Tibial nerve (tissue), 3 donors: ENCODE data around the gene MAPK10.

Experiments
- POLR2A ChIP-seq, 2 donors: fragments of 450-650 bp; IDR thresholded peaks; one replicate each; pipeline ENCODE4 v1.6.1; 2017; ENCODE audit warnings: antibody characterized with exemption in 2 of 2, mild to moderate bottlenecking in 2 of 2, moderate library complexity in 2 of 2
- TF ChIP-seq, protein P1 (sequence below), 5 experiments: fragments of 200-600 bp in 3 of 5; fragments of 450-650 bp in 2 of 5; sonication (generic) in 3 of 5; IDR thresholded peaks; one replicate each; pipeline ENCODE4 v1.5.1; 2016 to 2019; ENCODE audit warnings: antibody characterized with exemption in 5 of 5, mild to moderate bottlenecking in 3 of 5, moderate library complexity in 2 of 5

DNA sequence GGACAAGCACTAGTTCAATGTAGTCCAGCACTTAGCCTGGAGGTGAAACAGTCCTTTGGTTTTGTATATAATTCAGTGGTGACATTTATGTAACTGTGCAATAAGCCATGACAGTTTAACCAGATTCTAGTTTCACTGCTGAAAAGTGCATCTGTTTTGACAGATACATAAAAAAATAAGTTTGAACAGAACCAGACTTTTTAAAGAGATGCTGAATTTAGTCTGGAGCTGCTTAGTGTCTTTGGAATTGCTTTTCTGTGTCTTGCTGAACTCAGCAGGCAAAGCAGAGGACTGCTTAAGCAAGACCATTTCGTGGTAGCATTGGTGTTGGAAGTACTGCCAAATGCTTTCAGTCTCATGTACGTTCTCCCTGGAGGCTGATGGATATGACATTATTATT is 393.5 kb downstream of the MAPK10 start:
- TF ChIP-seq, protein P1, sequence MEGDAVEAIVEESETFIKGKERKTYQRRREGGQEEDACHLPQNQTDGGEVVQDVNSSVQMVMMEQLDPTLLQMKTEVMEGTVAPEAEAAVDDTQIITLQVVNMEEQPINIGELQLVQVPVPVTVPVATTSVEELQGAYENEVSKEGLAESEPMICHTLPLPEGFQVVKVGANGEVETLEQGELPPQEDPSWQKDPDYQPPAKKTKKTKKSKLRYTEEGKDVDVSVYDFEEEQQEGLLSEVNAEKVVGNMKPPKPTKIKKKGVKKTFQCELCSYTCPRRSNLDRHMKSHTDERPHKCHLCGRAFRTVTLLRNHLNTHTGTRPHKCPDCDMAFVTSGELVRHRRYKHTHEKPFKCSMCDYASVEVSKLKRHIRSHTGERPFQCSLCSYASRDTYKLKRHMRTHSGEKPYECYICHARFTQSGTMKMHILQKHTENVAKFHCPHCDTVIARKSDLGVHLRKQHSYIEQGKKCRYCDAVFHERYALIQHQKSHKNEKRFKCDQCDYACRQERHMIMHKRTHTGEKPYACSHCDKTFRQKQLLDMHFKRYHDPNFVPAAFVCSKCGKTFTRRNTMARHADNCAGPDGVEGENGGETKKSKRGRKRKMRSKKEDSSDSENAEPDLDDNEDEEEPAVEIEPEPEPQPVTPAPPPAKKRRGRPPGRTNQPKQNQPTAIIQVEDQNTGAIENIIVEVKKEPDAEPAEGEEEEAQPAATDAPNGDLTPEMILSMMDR (IDR thresholded peaks at IDR 0.05) = no peak
- TF ChIP-seq POLR2A (IDR thresholded peaks at IDR 0.05) = no peak
